A673 (cell line): ENCODE measurements around the gene MICALL1. TPM values are rescaled to one million over a fixed set of nuclear protein-coding genes. Genes with fewer than 3 reads are reported as not detected.

Experiments
- BruUV-seq: library from RNA; stranded (reverse); fragments of 400-500 nt; replicated peaks from 2 replicates; lab custom pipeline; 2021; lab: Mats Ljungman, UMichigan
- CTCF ChIA-PET: fragments of 300-600 bp; sonication (Branson Sonifier 250); formaldehyde crosslinking; loops from one replicate; lab custom pipeline; 2022; ENCODE audit warnings: antibody characterized with exemption; lab: Charles Lee
- POLR2A ChIA-PET: fragments of 300-600 bp; sonication (Branson Sonifier 250); formaldehyde crosslinking; loops from one replicate; lab custom pipeline; 2022; ENCODE audit warnings: antibody characterized with exemption; ENCODE audit not compliant: low non-redundant PET; lab: Charles Lee
- DNase-seq: peaks from one replicate; pipeline ENCODE4 v3.0.0-alpha.2; 2015; ENCODE audit warnings: low spot score
- H3K27ac ChIP-seq: fragments of 200-600 bp; sonication (generic); 2 replicates; pipeline ENCODE4 v1.5.1; 2016; ENCODE audit warnings: mixed run types, low read depth, mild to moderate bottlenecking, mixed read lengths, antibody characterized with exemption, low read length; ENCODE audit not compliant: poor library complexity, severe bottlenecking
- H3K27me3 ChIP-seq: fragments of 200-600 bp; sonication (generic); replicated peaks from 2 replicates; pipeline ENCODE4 v1.6.1; 2017; ENCODE audit warnings: mixed run types, low read depth, mild to moderate bottlenecking, mixed read lengths, antibody characterized with exemption, low read length; ENCODE audit not compliant: insufficient read depth, poor library complexity
- H3K36me3 ChIP-seq: fragments of 200-600 bp; sonication (generic); 2 replicates; pipeline ENCODE4 v1.6.1; 2016; ENCODE audit warnings: mixed run types, mild to moderate bottlenecking, mixed read lengths, antibody characterized with exemption, low read length; ENCODE audit not compliant: insufficient read depth, poor library complexity, severe bottlenecking
- H3K4me1 ChIP-seq: fragments of 200-600 bp; sonication (generic); 2 replicates; pipeline ENCODE4 v1.6.1; 2017; ENCODE audit warnings: mixed run types, mild to moderate bottlenecking, mixed read lengths, antibody characterized with exemption, low read length; ENCODE audit not compliant: insufficient read depth, poor library complexity, severe bottlenecking
- H3K4me3 ChIP-seq: fragments of 200-600 bp; sonication (generic); 2 replicates; pipeline ENCODE4 v1.5.1; 2016; ENCODE audit warnings: low read depth, mixed run types, mild to moderate bottlenecking, mixed read lengths, low read length; ENCODE audit not compliant: poor library complexity, severe bottlenecking
- H3K9me3 ChIP-seq: fragments of 200-600 bp; sonication (generic); 2 replicates; pipeline ENCODE4 v1.6.1; 2016; ENCODE audit warnings: mixed run types, low read depth, mild to moderate bottlenecking, mixed read lengths, antibody characterized with exemption, low read length; ENCODE audit not compliant: poor library complexity, severe bottlenecking
- CTCF ChIP-seq: fragments of 300-800, 200-600 bp; sonication (generic); conservative IDR thresholded peaks from 2 replicates; pipeline ENCODE4 v1.5.1; 2017; ENCODE audit warnings: low read depth, mild to moderate bottlenecking, antibody characterized with exemption, low read length, moderate library complexity, mixed read lengths
- EZH2 ChIP-seq: fragments of 200-600 bp; sonication (generic); IDR thresholded peaks from 2 replicates; pipeline ENCODE4 v1.6.1; 2017; ENCODE audit warnings: borderline replicate concordance, low read depth, mild to moderate bottlenecking, mixed read lengths, antibody characterized with exemption, low read length; ENCODE audit not compliant: poor library complexity, severe bottlenecking
- intact Hi-C: fragments of 100-400 bp; cut with micrococcal nuclease; formaldehyde crosslinking; loops from one replicate; pipeline ENCODE4 v1.10.0; 2022; ENCODE audit not compliant: unreplicated experiment
- total RNA-seq: library from RNA; stranded (reverse); gene quantifications from 2 replicates; pipeline ENCODE4 v1.2.3, GENCODE V29; 2021

MICALL1 gene
- total RNA-seq, 1 experiment from 2014 or later, result 33.0 TPM

- BruUV-seq, result no TSS peak
- Histone ChIP-seq H3K4me3 (no peak overlapping the region), H3K36me3 (peaks cover 96% of the 10 kb centered on the region), H3K27ac (no peak overlapping the region), H3K9me3 (no peaks in the 10 kb centered on the region), H3K27me3 (no peaks in the 10 kb centered on the region), H3K4me1 (no peaks in the 10 kb centered on the region)
- ChIA-PET CTCF (interaction anchor here (0.6 to 1.5 kb wide), 7 partner anchors 16 to 233 kb away, joined by 3 to 13 read pairs (median 5); partner anchors contain the start of gene GCAT), POLR2A (interaction anchor here (0.6 kb wide), 1 partner anchor 14 kb away, joined by 12 read pairs; no protein-coding TSS in a partner anchor)
- intact Hi-C loops, result loop anchor here (5.0 kb wide), 1 partner anchor 45 kb away; no protein-coding TSS in a partner anchor
- no peak for DNase-seq
- TF ChIP-seq EZH2 (no peak), CTCF (no peak)
Measured at GRCh38 chr22:37862570-37863325, 43.3 kb upstream of the MICALL1 start.

- BruUV-seq, result no TSS peak
- intact Hi-C loops, result no loop called here
- ChIA-PET CTCF (no interaction called here), POLR2A (no interaction called here)
- H3K9me3 ChIP-seq, result no peaks in the 10 kb centered on the region
- no peak overlapping the region for H3K4me3 ChIP-seq
- no peaks in the 10 kb centered on the region for H3K27me3 ChIP-seq
- DNase-seq, result no peak
- peaks cover 96% of the 10 kb centered on the region for H3K36me3 ChIP-seq
- no peaks in the 10 kb centered on the region for H3K4me1 ChIP-seq
- H3K27ac ChIP-seq, result no peak overlapping the region
- no peak for TF ChIP-seq CTCF
Measured at GRCh38 chr22:37865510-37865909, 40.6 kb upstream of the MICALL1 start.

- ChIA-PET POLR2A (no interaction called here), CTCF (no interaction called here)
- intact Hi-C loops, result loop anchor here (10.0 kb wide), 1 partner anchor 625 kb away; no protein-coding TSS in a partner anchor
- TF ChIP-seq CTCF (no peak), EZH2 (no peak)
- Histone ChIP-seq H3K27ac (no peak overlapping the region), H3K36me3 (peaks cover 94% of the 10 kb centered on the region), H3K4me1 (no peaks in the 10 kb centered on the region), H3K4me3 (no peak overlapping the region), H3K9me3 (no peaks in the 10 kb centered on the region), H3K27me3 (no peaks in the 10 kb centered on the region)
- no peak for DNase-seq
- BruUV-seq, result no TSS peak
Measured at GRCh38 chr22:37870273-37870672, 35.8 kb upstream of the MICALL1 start.
